Measurements from ENCODE around the gene TFE3.

DNA sequence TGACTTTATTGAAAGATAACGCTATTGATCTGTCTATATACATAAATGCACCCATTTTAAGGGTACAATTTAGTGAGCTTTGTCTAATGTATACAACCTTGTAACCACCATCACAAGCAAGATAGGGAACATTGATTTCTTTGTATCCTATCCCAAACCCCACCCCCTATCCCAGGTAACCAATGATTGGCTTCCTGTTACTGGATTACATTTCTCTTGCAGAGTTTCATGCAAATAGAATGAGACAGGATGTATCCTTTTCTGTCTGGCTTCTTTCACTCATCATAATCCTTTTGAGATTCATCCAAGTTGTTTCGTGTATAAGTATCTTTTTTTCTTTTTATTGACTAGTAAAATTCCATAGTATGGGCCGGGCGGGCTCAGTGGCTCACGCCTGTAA is 39.5 kb downstream of the TFE3 start:
- TF ChIP-seq POLR2A (IDR thresholded peaks at IDR 0.05; ENCODE audit: low read depth, low read length) (no peak), POLR2AphosphoS5 (IDR thresholded peaks at IDR 0.05; ENCODE audit: low read depth, low read length) (no peak), TAF1 (IDR thresholded peaks at IDR 0.05; ENCODE audit: borderline replicate concordance, low read depth, low read length) (no peak)

All from GM12892 (cell line).